DOHH2 (cell line): Measurements from ENCODE around the gene LRRFIP2.

ENCODE experiments used
- H3F3A ChIP-seq: fragments of 200-600 bp; sonication (generic), shearing (Covaris generic); 2 replicates; pipeline ENCODE4 v1.6.0; 2016; ENCODE audit warnings: antibody characterized with exemption, mild to moderate bottlenecking; ENCODE audit not compliant: control insufficient read depth, insufficient read depth
- H3K27ac ChIP-seq: fragments of 200-600 bp; sonication (generic); 2 replicates; pipeline ENCODE4 v1.5.1; 2014; ENCODE audit warnings: low read depth, mild to moderate bottlenecking, low read length, moderate library complexity
- H3K27me3 ChIP-seq: fragments of 200-600 bp; sonication (generic); 2 replicates; pipeline ENCODE4 v1.6.1; 2014; ENCODE audit warnings: mild to moderate bottlenecking, low read length, mixed read lengths; ENCODE audit not compliant: control insufficient read depth
- H3K36me3 ChIP-seq: fragments of 200-600 bp; sonication (generic); 2 replicates; pipeline ENCODE4 v1.6.1; 2014; ENCODE audit warnings: mild to moderate bottlenecking, low read length, moderate library complexity, mixed read lengths; ENCODE audit not compliant: control insufficient read depth
- H3K4me1 ChIP-seq: fragments of 200-600 bp; sonication (generic); 2 replicates; pipeline ENCODE4 v1.6.1; 2014; ENCODE audit warnings: mild to moderate bottlenecking, low read length, mixed read lengths; ENCODE audit not compliant: control insufficient read depth
- H3K4me2 ChIP-seq: fragments of 200-600 bp; sonication (generic); 2 replicates; pipeline ENCODE4 v1.6.0; 2014; ENCODE audit warnings: mild to moderate bottlenecking, low read length, moderate library complexity
- H3K4me3 ChIP-seq: fragments of 200-600 bp; sonication (generic); 2 replicates; pipeline ENCODE4 v1.5.1; 2014; ENCODE audit warnings: mild to moderate bottlenecking, low read length, mixed read lengths
- H3K79me2 ChIP-seq: fragments of 200-600 bp; sonication (generic); 2 replicates; pipeline ENCODE4 v1.6.1; 2014; ENCODE audit warnings: mild to moderate bottlenecking, low read length, mixed read lengths; ENCODE audit not compliant: control insufficient read depth
- H3K9me2 ChIP-seq: fragments of 200-600 bp; sonication (generic); replicated peaks from 2 replicates; pipeline ENCODE4 v1.6.1; 2014; ENCODE audit warnings: mild to moderate bottlenecking, low read length, mixed read lengths; ENCODE audit not compliant: control insufficient read depth
- H3K9me3 ChIP-seq: fragments of 200-600 bp; sonication (generic); 2 replicates; pipeline ENCODE4 v1.6.1; 2014; ENCODE audit warnings: antibody characterized with exemption, low read length, mixed read lengths; ENCODE audit not compliant: control insufficient read depth, insufficient read depth
- H4K20me1 ChIP-seq: fragments of 200-600 bp; sonication (generic); 2 replicates; pipeline ENCODE4 v1.6.0; 2014; ENCODE audit warnings: low read depth, mild to moderate bottlenecking, antibody characterized with exemption, low read length, moderate library complexity; ENCODE audit not compliant: control insufficient read depth, insufficient read depth
- EZH2phosphoT487 ChIP-seq: fragments of 200-600 bp; sonication (generic); IDR thresholded peaks from 2 replicates; pipeline ENCODE4 v1.6.1; 2017; ENCODE audit warnings: borderline replicate concordance, mild to moderate bottlenecking, antibody characterized with exemption, low read length, moderate library complexity, mixed read lengths
- TF ChIP-seq, protein P1 (sequence below): fragments of 200-600 bp; sonication (generic); IDR thresholded peaks from one replicate; pipeline ENCODE4 v1.5.1; 2014; ENCODE audit warnings: antibody characterized with exemption, mild to moderate bottlenecking, low read depth, low read length; ENCODE audit not compliant: poor library complexity, severe bottlenecking

LRRFIP2 gene

DNA sequence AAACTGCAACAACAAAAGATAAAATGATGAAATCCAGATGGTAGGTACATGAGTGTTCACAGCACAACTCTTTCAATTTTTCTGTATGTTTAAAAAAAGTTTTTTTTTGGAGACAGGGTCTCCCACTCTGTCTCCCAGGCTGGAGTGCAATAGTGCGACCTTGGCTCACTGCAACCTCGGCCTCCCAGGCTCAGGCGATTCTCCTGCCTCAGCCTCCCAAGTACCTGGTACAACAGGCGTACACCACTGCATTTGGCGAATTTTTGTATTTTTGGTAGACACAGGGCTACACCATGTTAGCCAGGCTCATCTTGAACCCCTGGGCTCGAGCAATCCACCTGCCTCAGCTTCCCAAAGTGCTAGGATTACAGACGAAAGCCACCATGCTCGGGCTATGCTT is 18.6 kb downstream of the LRRFIP2 start:
- no peaks in the 10 kb centered on the region for H3K36me3 ChIP-seq
- H3K79me2 ChIP-seq = no peaks in the 10 kb centered on the region
- no peaks in the 10 kb centered on the region for H3K9me2 ChIP-seq
- no peaks in the 10 kb centered on the region for H4K20me1 ChIP-seq
- no peaks in the 10 kb centered on the region for H3K27me3 ChIP-seq
- TF ChIP-seq, protein P1, sequence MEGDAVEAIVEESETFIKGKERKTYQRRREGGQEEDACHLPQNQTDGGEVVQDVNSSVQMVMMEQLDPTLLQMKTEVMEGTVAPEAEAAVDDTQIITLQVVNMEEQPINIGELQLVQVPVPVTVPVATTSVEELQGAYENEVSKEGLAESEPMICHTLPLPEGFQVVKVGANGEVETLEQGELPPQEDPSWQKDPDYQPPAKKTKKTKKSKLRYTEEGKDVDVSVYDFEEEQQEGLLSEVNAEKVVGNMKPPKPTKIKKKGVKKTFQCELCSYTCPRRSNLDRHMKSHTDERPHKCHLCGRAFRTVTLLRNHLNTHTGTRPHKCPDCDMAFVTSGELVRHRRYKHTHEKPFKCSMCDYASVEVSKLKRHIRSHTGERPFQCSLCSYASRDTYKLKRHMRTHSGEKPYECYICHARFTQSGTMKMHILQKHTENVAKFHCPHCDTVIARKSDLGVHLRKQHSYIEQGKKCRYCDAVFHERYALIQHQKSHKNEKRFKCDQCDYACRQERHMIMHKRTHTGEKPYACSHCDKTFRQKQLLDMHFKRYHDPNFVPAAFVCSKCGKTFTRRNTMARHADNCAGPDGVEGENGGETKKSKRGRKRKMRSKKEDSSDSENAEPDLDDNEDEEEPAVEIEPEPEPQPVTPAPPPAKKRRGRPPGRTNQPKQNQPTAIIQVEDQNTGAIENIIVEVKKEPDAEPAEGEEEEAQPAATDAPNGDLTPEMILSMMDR = no peak
- TF ChIP-seq EZH2phosphoT487 = no peak
- H3K4me2 ChIP-seq = no peak overlapping the region
- no peaks in the 10 kb centered on the region for H3K9me3 ChIP-seq
- H3K27ac ChIP-seq = no peak overlapping the region
- peaks cover 16% of the 10 kb centered on the region for H3K4me1 ChIP-seq
- H3F3A ChIP-seq = no peaks in the 10 kb centered on the region
- H3K4me3 ChIP-seq = no peak overlapping the region

DNA sequence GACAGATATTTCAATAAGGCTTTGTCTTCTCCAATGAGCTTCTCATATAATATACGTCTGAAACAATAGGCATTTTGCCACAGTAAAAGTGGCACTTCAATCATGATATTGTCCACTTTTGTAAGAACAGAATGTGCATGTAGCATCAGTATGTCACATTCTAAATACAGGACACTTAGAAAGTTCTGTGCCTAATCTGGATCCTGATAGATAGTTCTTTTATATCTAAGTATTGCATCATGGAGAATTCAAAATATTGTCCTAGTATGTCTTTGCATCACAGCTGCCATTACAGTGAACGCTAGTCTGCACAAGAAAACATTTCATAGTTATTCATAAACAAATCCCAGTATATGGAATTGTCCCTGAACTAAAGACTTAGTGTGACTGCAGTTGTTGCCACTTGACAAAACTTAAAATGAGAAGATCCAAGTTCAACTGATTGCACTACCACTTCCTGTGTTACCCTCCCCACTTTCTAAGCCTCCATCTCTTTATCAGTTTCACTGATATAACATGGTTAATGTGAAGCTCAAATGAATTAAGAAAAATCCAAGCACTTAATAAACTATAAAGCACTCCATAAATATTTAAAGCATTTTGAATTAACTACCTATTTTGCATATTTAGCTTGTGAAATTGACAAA is 19.6 kb downstream of the LRRFIP2 start:
- TF ChIP-seq, protein P1 = no peak
- no peak for TF ChIP-seq EZH2phosphoT487
- Histone ChIP-seq H3K27me3 (no peaks in the 10 kb centered on the region), H3K4me1 (peaks cover 16% of the 10 kb centered on the region), H3K27ac (no peak overlapping the region), H3F3A (no peaks in the 10 kb centered on the region), H3K9me2 (no peaks in the 10 kb centered on the region), H3K79me2 (no peaks in the 10 kb centered on the region), H4K20me1 (no peaks in the 10 kb centered on the region), H3K4me2 (no peak overlapping the region), H3K36me3 (no peaks in the 10 kb centered on the region), H3K4me3 (no peak overlapping the region), H3K9me3 (no peaks in the 10 kb centered on the region)

DNA sequence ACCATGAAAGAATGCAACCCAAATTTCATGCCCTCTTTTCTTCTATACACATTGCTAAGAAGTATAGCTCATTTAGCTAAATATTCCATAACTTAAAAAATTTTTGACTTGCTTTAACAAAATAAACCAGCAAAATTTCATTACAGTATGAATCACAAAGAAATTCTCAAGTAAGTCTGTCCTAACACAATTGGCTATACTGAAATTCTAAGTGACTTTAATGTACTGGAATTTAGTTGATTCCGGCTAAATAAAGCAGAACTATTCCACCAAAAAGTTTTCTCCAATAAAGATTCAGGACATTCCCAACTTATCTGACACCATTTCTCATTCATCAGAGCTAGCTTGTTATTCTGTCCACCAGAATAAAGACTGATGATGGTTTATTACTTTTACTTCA is 23.8 kb downstream of the LRRFIP2 start:
- H3F3A ChIP-seq = no peaks in the 10 kb centered on the region
- no peaks in the 10 kb centered on the region for H4K20me1 ChIP-seq
- no peaks in the 10 kb centered on the region for H3K9me2 ChIP-seq
- TF ChIP-seq, protein P1 = no peak
- no peak for TF ChIP-seq EZH2phosphoT487
- H3K4me2 ChIP-seq = no peak overlapping the region
- H3K4me1 ChIP-seq = peaks cover 23% of the 10 kb centered on the region
- no peaks in the 10 kb centered on the region for H3K79me2 ChIP-seq
- H3K27ac ChIP-seq = no peak overlapping the region
- no peaks in the 10 kb centered on the region for H3K9me3 ChIP-seq
- no peak overlapping the region for H3K4me3 ChIP-seq
- H3K36me3 ChIP-seq = peaks cover 20% of the 10 kb centered on the region
- no peaks in the 10 kb centered on the region for H3K27me3 ChIP-seq
